HCT116 (cell line): Measurements from ENCODE around the gene ENTREP1. TPM values are rescaled to one million over a fixed set of nuclear protein-coding genes. Genes with fewer than 3 reads are reported as not detected.

Experiments used
- ATAC-seq: fragments of 200-7000 bp; cut with Tn5 transposase; 2 replicates; pipeline ENCODE4 v1.9.1; 2020; ENCODE audit warnings: mild to moderate bottlenecking, moderate library complexity
- BruUV-seq: library from RNA; stranded (reverse); fragments of 400-500 nt; replicated peaks from 2 replicates; lab custom pipeline; 2021; lab: Mats Ljungman, UMichigan
- CTCF ChIA-PET: fragments of 300-600 bp; sonication (Branson Sonifier 250); formaldehyde crosslinking; loops from one replicate; lab custom pipeline; 2021; ENCODE audit warnings: antibody characterized with exemption; lab: Charles Lee
- POLR2A ChIA-PET: fragments of 300-600, 350-600 bp; sonication (Branson Sonifier 250); formaldehyde crosslinking; loops from one replicate; lab custom pipeline; 2021; ENCODE audit warnings: antibody characterized with exemption; lab: Charles Lee
- RAD21 ChIA-PET, 2 experiments: fragments of 300-600 bp; sonication (Branson Sonifier 250); formaldehyde crosslinking; loops; one replicate each; lab custom pipeline; 2023; ENCODE audit warnings: low total read pairs in 2 of 2; ENCODE audit not compliant: uncharacterized antibody in 2 of 2, unreplicated experiment in 2 of 2, low non-redundant PET in 1 of 2; lab: Charles Lee
- DNase-seq: peaks from one replicate; pipeline ENCODE4 v3.0.0-alpha.2; 2010; ENCODE audit warnings: low read depth, low spot score
- H2AFZ ChIP-seq: fragments of 200-600 bp; shearing (Covaris generic), sonication (generic); 2 replicates; pipeline ENCODE4 v1.6.1; 2017; ENCODE audit warnings: low read depth, mixed run types, mixed read lengths, antibody characterized with exemption, low read length; ENCODE audit not compliant: poor library complexity, severe bottlenecking
- H3K27ac ChIP-seq: 2 replicates; pipeline ENCODE4 v1.5.1; 2012; ENCODE audit warnings: low read depth, low read length
- H3K27me3 ChIP-seq: fragments of 200-600 bp; sonication (generic); 2 replicates; pipeline ENCODE4 v1.6.1; 2016; ENCODE audit warnings: mixed run types, low read length, mixed read lengths; ENCODE audit not compliant: insufficient read depth
- H3K36me3 ChIP-seq, 2 experiments: fragments of 200-500 bp in 1 of 2; fragments of 200-600 bp in 1 of 2; sonication (Bioruptor generic) in 1 of 2; sonication (generic) in 1 of 2; 2 replicates each; pipeline versions ENCODE4 v1.5.1 to v1.6.1; 2014 to 2016; ENCODE audit warnings: low read length in 2 of 2, inconsistent platforms in 1 of 2, mixed read lengths in 1 of 2, mixed run types in 1 of 2; ENCODE audit not compliant: insufficient read depth in 2 of 2, control insufficient read depth in 1 of 2
- H3K4me1 ChIP-seq, 2 experiments: fragments of 200-600 bp in 1 of 2; sonication (generic) in 1 of 2; 2 replicates each; pipeline versions ENCODE4 v1.5.1 to v1.6.1; 2012 to 2017; ENCODE audit warnings: low read length in 2 of 2, inconsistent platforms in 1 of 2, mild to moderate bottlenecking in 1 of 2, mixed read lengths in 1 of 2, mixed run types in 1 of 2, moderate library complexity in 1 of 2; ENCODE audit not compliant: insufficient read depth in 2 of 2, control insufficient read depth in 1 of 2
- H3K4me2 ChIP-seq: fragments of 200-600 bp; sonication (generic); 2 replicates; pipeline ENCODE4 v1.6.1; 2017; ENCODE audit warnings: mixed run types, low read length, mixed read lengths
- H3K4me3 ChIP-seq, 2 experiments: fragments of 200-600 bp in 1 of 2; sonication (generic) in 1 of 2; replicated peaks in 1 of 2; 2 replicates each; pipeline ENCODE4 v1.5.1; 2011 to 2016; ENCODE audit warnings: low read length in 2 of 2, control low read depth in 1 of 2, low read depth in 1 of 2, mild to moderate bottlenecking in 1 of 2, mixed read lengths in 1 of 2, mixed run types in 1 of 2
- H3K79me2 ChIP-seq: fragments of 200-600 bp; sonication (generic); 2 replicates; pipeline ENCODE4 v1.6.1; 2017; ENCODE audit warnings: mild to moderate bottlenecking, mixed run types, low read length, moderate library complexity, mixed read lengths; ENCODE audit not compliant: insufficient read depth
- H3K9ac ChIP-seq: fragments of 200-600 bp; sonication (generic); 2 replicates; pipeline ENCODE4 v1.6.1; 2016; ENCODE audit warnings: low read length, mixed read lengths
- H3K9me2 ChIP-seq: fragments of 200-600 bp; sonication (generic), shearing (Covaris generic); 2 replicates; pipeline ENCODE4 v1.6.1; 2017; ENCODE audit warnings: mixed run types, mild to moderate bottlenecking, moderate library complexity; ENCODE audit not compliant: insufficient read depth
- H3K9me3 ChIP-seq, 2 experiments: fragments of 200-500 bp in 1 of 2; fragments of 200-600 bp in 1 of 2; sonication (Bioruptor generic) in 1 of 2; sonication (generic) in 1 of 2; 2 replicates each; pipeline ENCODE4 v1.6.1; 2014 to 2017; ENCODE audit warnings: low read length in 2 of 2, mixed read lengths in 2 of 2, inconsistent platforms in 1 of 2, low read depth in 1 of 2, mild to moderate bottlenecking in 1 of 2, mixed run types in 1 of 2, moderate library complexity in 1 of 2; ENCODE audit not compliant: control insufficient read depth in 1 of 2, insufficient read depth in 1 of 2
- H4K20me1 ChIP-seq: fragments of 200-600 bp; sonication (generic), shearing (Covaris generic); 2 replicates; pipeline ENCODE4 v1.6.1; 2017; ENCODE audit warnings: mixed run types, mild to moderate bottlenecking, moderate library complexity; ENCODE audit not compliant: insufficient read depth
- CBX3 ChIP-seq: IDR thresholded peaks from 2 replicates; pipeline ENCODE4 v1.6.1; 2012; ENCODE audit warnings: low read depth
- CEBPB ChIP-seq: IDR thresholded peaks from 2 replicates; pipeline ENCODE4 v1.6.1; 2012; ENCODE audit warnings: low read depth
- EGR1 ChIP-seq: IDR thresholded peaks from 2 replicates; pipeline ENCODE4 v1.6.1; 2012; ENCODE audit warnings: low read depth
- FOSL1 ChIP-seq: IDR thresholded peaks from 2 replicates; pipeline ENCODE4 v1.6.1; 2012; ENCODE audit warnings: low read depth
- POLR2AphosphoS5 ChIP-seq: IDR thresholded peaks from 2 replicates; pipeline ENCODE4 v1.6.1; 2011; ENCODE audit warnings: mild to moderate bottlenecking, low read depth, low read length, moderate library complexity
- RAD21 ChIP-seq: IDR thresholded peaks from 2 replicates; pipeline ENCODE4 v1.6.1; 2012; ENCODE audit warnings: low read depth, mild to moderate bottlenecking
- SIN3A ChIP-seq: IDR thresholded peaks from 2 replicates; pipeline ENCODE4 v1.6.1; 2012; ENCODE audit warnings: low read depth
- SP1 ChIP-seq: IDR thresholded peaks from 2 replicates; pipeline ENCODE4 v1.6.1; 2012; ENCODE audit warnings: low read depth
- YY1 ChIP-seq: IDR thresholded peaks from 2 replicates; pipeline ENCODE4 v1.6.1; 2011; ENCODE audit warnings: low read length, low read depth, moderate library complexity, mild to moderate bottlenecking; ENCODE audit not compliant: insufficient replicate concordance; ENCODE audit errors: extremely low read depth
- ZFX ChIP-seq: fragments of 450-650 bp; IDR thresholded peaks from 2 replicates; pipeline ENCODE4 v1.6.1; 2017
- intact Hi-C: fragments of 100-400 bp; cut with micrococcal nuclease; formaldehyde crosslinking; loops from 2 replicates; pipeline ENCODE4 v1.10.0; 2022
- total RNA-seq: library from RNA; stranded (reverse); gene quantifications from one replicate; pipeline ENCODE4 v1.2.1, GENCODE V29; 2021; ENCODE audit not compliant: unreplicated experiment
- TF ChIP-seq, protein P1 (sequence below): IDR thresholded peaks from 2 replicates; pipeline ENCODE4 v1.6.1; 2012
- TF ChIP-seq, protein P2 (sequence below): IDR thresholded peaks from 2 replicates; pipeline ENCODE4 v1.6.1; 2012; ENCODE audit warnings: low read depth
- TF ChIP-seq, protein P3 (sequence below): IDR thresholded peaks from 2 replicates; pipeline ENCODE4 v1.6.1; 2012

ENTREP1 gene
- total RNA-seq, 1 experiment from 2014 or later, result 1.1 TPM

DNA sequence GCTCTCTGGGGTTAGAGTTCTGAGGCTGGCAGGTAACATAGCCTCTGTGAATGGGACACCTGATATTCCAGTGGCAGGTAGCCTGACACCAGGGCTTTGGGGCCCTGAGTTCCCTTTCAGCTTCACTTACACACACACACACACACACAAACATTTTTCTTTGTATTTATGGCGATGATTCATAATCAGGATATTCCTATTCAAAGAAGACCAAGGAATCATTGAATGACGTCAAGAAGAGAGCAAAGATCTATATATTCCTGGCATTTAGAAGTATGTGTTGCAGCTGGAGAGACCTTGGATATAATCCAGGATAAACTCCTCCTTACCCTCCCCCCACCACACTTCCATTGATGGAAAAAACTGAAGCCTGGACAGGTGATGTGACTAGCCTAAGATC is 7.9 kb upstream of the ENTREP1 start:
- H3K36me3 ChIP-seq, result no peaks in the 10 kb centered on the region
- H3K4me2 ChIP-seq, result no peak overlapping the region
- no peak overlapping the region for H3K27ac ChIP-seq
- ATAC-seq (no peak), DNase-seq (no peak)
- H3K4me1 ChIP-seq, result no peaks in the 10 kb centered on the region
- H3K27me3 ChIP-seq, result no peaks in the 10 kb centered on the region
- H3K79me2 ChIP-seq, result no peaks in the 10 kb centered on the region
- peaks cover 0 to 11% of the 10 kb centered on the region in 2 experiments; a peak in 2 of 4 replicates for H3K9me3 ChIP-seq
- RAD21 ChIA-PET, result no interaction called here
- CTCF ChIA-PET, result no interaction called here
- no peak overlapping the region for H3K9ac ChIP-seq
- no peak overlapping the region for H2AFZ ChIP-seq
- H3K9me2 ChIP-seq, result no peaks in the 10 kb centered on the region
- intact Hi-C loops, result no loop called here
- TF ChIP-seq SP1 (no peak), SIN3A (no peak), CEBPB (no peak), YY1 (no peak), EGR1 (no peak)
- TF ChIP-seq, protein P1, sequence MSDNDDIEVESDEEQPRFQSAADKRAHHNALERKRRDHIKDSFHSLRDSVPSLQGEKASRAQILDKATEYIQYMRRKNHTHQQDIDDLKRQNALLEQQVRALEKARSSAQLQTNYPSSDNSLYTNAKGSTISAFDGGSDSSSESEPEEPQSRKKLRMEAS, result no peak
- no TSS peak for BruUV-seq
- no peak overlapping the region for H3K4me3 ChIP-seq
- no peaks in the 10 kb centered on the region for H4K20me1 ChIP-seq
- POLR2A ChIA-PET, result no interaction called here

DNA sequence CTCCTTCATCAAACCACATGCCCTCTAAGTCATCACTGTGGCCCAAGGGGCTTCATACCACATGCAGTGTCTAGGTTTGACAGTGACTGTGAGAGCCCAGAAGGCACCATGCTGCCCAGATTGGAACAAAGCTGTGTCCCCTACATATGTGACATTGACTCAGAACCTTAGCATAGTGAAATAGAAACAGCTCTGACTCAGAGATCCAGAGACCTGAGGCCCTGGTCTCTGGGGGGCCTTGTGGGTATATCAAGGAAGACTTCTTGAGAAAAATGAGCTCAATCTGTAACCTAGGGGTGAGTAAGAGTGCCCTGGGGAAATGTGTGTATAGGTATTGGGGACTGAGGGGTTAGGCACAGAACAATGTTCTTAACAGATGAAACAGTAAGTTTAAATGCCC is 7.1 kb upstream of the ENTREP1 start:
- Histone ChIP-seq H3K9me2 (no peaks in the 10 kb centered on the region), H3K27me3 (no peaks in the 10 kb centered on the region), H3K27ac (no peak overlapping the region), H2AFZ (no peak overlapping the region), H3K4me3 (no peak overlapping the region), H3K4me2 (no peak overlapping the region), H4K20me1 (no peaks in the 10 kb centered on the region), H3K36me3 (no peaks in the 10 kb centered on the region), H3K4me1 (no peaks in the 10 kb centered on the region), H3K9me3 (peaks cover 0 to 9% of the 10 kb centered on the region in 2 experiments; a peak in 2 of 4 replicates), H3K79me2 (no peaks in the 10 kb centered on the region), H3K9ac (no peak overlapping the region)
- ChIA-PET CTCF (no interaction called here), RAD21 (no interaction called here), POLR2A (no interaction called here)
- ATAC-seq, result no peak
- TF ChIP-seq YY1 (no peak), RAD21 (no peak), SP1 (no peak), FOSL1 (no peak), CBX3 (no peak), POLR2AphosphoS5 (no peak), EGR1 (no peak), ZFX (no peak)
- TF ChIP-seq, protein P2, sequence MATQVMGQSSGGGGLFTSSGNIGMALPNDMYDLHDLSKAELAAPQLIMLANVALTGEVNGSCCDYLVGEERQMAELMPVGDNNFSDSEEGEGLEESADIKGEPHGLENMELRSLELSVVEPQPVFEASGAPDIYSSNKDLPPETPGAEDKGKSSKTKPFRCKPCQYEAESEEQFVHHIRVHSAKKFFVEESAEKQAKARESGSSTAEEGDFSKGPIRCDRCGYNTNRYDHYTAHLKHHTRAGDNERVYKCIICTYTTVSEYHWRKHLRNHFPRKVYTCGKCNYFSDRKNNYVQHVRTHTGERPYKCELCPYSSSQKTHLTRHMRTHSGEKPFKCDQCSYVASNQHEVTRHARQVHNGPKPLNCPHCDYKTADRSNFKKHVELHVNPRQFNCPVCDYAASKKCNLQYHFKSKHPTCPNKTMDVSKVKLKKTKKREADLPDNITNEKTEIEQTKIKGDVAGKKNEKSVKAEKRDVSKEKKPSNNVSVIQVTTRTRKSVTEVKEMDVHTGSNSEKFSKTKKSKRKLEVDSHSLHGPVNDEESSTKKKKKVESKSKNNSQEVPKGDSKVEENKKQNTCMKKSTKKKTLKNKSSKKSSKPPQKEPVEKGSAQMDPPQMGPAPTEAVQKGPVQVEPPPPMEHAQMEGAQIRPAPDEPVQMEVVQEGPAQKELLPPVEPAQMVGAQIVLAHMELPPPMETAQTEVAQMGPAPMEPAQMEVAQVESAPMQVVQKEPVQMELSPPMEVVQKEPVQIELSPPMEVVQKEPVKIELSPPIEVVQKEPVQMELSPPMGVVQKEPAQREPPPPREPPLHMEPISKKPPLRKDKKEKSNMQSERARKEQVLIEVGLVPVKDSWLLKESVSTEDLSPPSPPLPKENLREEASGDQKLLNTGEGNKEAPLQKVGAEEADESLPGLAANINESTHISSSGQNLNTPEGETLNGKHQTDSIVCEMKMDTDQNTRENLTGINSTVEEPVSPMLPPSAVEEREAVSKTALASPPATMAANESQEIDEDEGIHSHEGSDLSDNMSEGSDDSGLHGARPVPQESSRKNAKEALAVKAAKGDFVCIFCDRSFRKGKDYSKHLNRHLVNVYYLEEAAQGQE, result no peak
- TF ChIP-seq, protein P3, sequence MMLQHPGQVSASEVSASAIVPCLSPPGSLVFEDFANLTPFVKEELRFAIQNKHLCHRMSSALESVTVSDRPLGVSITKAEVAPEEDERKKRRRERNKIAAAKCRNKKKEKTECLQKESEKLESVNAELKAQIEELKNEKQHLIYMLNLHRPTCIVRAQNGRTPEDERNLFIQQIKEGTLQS, result no peak
- BruUV-seq, result no TSS peak
- no peak for DNase-seq
- intact Hi-C loops, result no loop called here
